PC-3 (cell line): ENCODE measurements around the gene ENAH. TPM values are rescaled to one million over a fixed set of nuclear protein-coding genes. Genes with fewer than 3 reads are reported as not detected.
A peak's percentile ranks its signal among the peaks of the same experiment; 100 is the strongest.

Source experiments
- ATAC-seq: fragments of 200-7000 bp; cut with Tn5 transposase; 2 replicates; pipeline ENCODE4 v1.9.1; 2020; ENCODE audit warnings: mild to moderate bottlenecking, moderate library complexity
- BruUV-seq: library from RNA; stranded (reverse); fragments of 400-500 nt; replicated peaks from 2 replicates; lab custom pipeline; 2021; lab: Mats Ljungman, UMichigan
- CTCF ChIA-PET: fragments of 300-600 bp; sonication (Branson Sonifier 250); formaldehyde crosslinking; loops from one replicate; lab custom pipeline; 2022; ENCODE audit warnings: antibody characterized with exemption; lab: Charles Lee
- POLR2A ChIA-PET: fragments of 300-600 bp; sonication (Branson Sonifier 250); formaldehyde crosslinking; loops from one replicate; lab custom pipeline; 2022; ENCODE audit warnings: antibody characterized with exemption; ENCODE audit not compliant: unreplicated experiment; lab: Charles Lee
- DNase-seq: peaks from one replicate; pipeline ENCODE4 v3.0.0-alpha.2; 2015
- H2AFZ ChIP-seq: fragments of 300-600 bp; sonication (generic); 2 replicates; pipeline ENCODE4 v1.6.0; 2016; ENCODE audit warnings: antibody characterized with exemption, low read length
- H3F3A ChIP-seq: fragments of 300-600 bp; sonication (generic); one replicate; pipeline ENCODE4 v1.6.0; 2017; ENCODE audit warnings: antibody characterized with exemption, low read length, control low read depth, mild to moderate bottlenecking; ENCODE audit not compliant: unreplicated experiment
- H3K27ac ChIP-seq: fragments of 300-600 bp; sonication (generic); 2 replicates; pipeline ENCODE4 v1.5.1; 2016; ENCODE audit warnings: mild to moderate bottlenecking, low read length
- H3K27me3 ChIP-seq: fragments of 300-600 bp; sonication (generic); 2 replicates; pipeline ENCODE4 v1.6.1; 2016; ENCODE audit warnings: low read length, mixed read lengths
- H3K36me3 ChIP-seq: fragments of 300-600 bp; sonication (generic); 2 replicates; pipeline ENCODE4 v1.6.1; 2016; ENCODE audit warnings: low read depth, mixed run types, low read length, mixed read lengths
- H3K4me1 ChIP-seq: fragments of 300-600 bp; sonication (generic); 2 replicates; pipeline ENCODE4 v1.5.1; 2016; ENCODE audit warnings: low read length; ENCODE audit not compliant: insufficient read depth
- H3K4me2 ChIP-seq: fragments of 300-600 bp; sonication (generic); 2 replicates; pipeline ENCODE4 v1.6.0; 2016; ENCODE audit warnings: low read length
- H3K4me3 ChIP-seq: fragments of 300-600 bp; sonication (generic); 2 replicates; pipeline ENCODE4 v1.5.1; 2016; ENCODE audit warnings: mild to moderate bottlenecking, low read length, mixed read lengths
- H3K79me2 ChIP-seq: fragments of 300-600 bp; sonication (generic); 2 replicates; pipeline ENCODE4 v1.6.1; 2017; ENCODE audit warnings: low read length, mixed read lengths
- H3K9ac ChIP-seq: fragments of 300-600 bp; sonication (generic); 2 replicates; pipeline ENCODE4 v1.6.0; 2016; ENCODE audit warnings: mild to moderate bottlenecking, low read length
- H3K9me2 ChIP-seq: fragments of 300-600 bp; sonication (generic); replicated peaks from 2 replicates; pipeline ENCODE4 v1.6.1; 2016; ENCODE audit warnings: mixed run types, low read length, mixed read lengths
- H3K9me3 ChIP-seq: fragments of 300-600 bp; sonication (generic); 2 replicates; pipeline ENCODE4 v1.6.1; 2016; ENCODE audit warnings: low read length, mixed read lengths
- H4K20me1 ChIP-seq: fragments of 300-600 bp; sonication (generic); 2 replicates; pipeline ENCODE4 v1.6.1; 2016; ENCODE audit warnings: low read length, mixed read lengths
- CTCF ChIP-seq: fragments of 300-600 bp; sonication (generic); conservative IDR thresholded peaks from 2 replicates; pipeline ENCODE4 v1.5.1; 2017; ENCODE audit warnings: antibody characterized with exemption, low read depth, mild to moderate bottlenecking, low read length
- EZH2 ChIP-seq: fragments of 300-600 bp; sonication (generic); IDR thresholded peaks from one replicate; pipeline ENCODE4 v1.6.1; 2017; ENCODE audit warnings: antibody characterized with exemption, mild to moderate bottlenecking, low read length; ENCODE audit not compliant: unreplicated experiment
- EZH2phosphoT487 ChIP-seq: fragments of 300-600 bp; sonication (generic); IDR thresholded peaks from 2 replicates; pipeline ENCODE4 v1.6.1; 2018; ENCODE audit warnings: mild to moderate bottlenecking, antibody characterized with exemption, low read length, borderline replicate concordance
- intact Hi-C: fragments of 100-400 bp; cut with micrococcal nuclease; formaldehyde crosslinking; loops from 2 replicates; pipeline ENCODE4 v1.9.0; 2023
- total RNA-seq: library from RNA; depleted of rRNA; stranded (reverse); fragments of >200 nt; gene quantifications from 2 replicates; pipeline ENCODE4 v1.2.3, GENCODE V29; 2014

The ENAH gene
- total RNA-seq, 1 experiment from 2014 or later, result 96.6 TPM

DNA sequence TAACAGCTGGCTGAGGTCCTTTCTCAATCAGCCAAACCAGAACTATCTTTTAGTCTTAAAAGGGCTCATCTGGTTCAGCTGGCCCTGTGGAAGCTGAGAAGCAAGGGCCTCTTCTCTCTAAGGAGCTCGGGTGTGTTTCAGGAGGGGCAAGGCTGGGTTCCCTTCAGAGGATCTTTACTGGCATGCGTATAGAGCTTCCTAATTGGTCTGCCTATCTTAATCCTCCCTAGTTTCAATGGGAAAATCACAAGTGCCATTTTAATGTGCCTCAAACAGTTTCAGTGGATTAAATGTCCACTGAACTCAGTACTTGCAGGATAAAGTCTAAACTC, 143.6 kb downstream of the ENAH start:
- ATAC-seq (no peak), DNase-seq (no peak)
- ChIA-PET CTCF (no interaction called here), POLR2A (interaction anchor here (0.6 kb wide), 1 partner anchor 227 kb away, joined by 3 read pairs; no protein-coding TSS in a partner anchor)
- Histone ChIP-seq H3K4me3 (no peak overlapping the region), H3F3A (peaks cover 6% of the 10 kb centered on the region), H3K9me3 (no peaks in the 10 kb centered on the region), H3K36me3 (peaks cover 28% of the 10 kb centered on the region), H3K79me2 (no peaks in the 10 kb centered on the region), H4K20me1 (no peaks in the 10 kb centered on the region), H3K27ac (peak overlapping the region; percentile 89), H3K4me1 (peaks cover 29% of the 10 kb centered on the region), H3K4me2 (peak overlapping the region; percentile 45), H3K9ac (peak overlapping the region; percentile 60), H3K27me3 (no peaks in the 10 kb centered on the region), H2AFZ (no peak overlapping the region), H3K9me2 (no peaks in the 10 kb centered on the region)
- no TSS peak for BruUV-seq
- intact Hi-C loops, result loop anchor here (2.0 kb wide), 1 partner anchor 23 kb away; no protein-coding TSS in a partner anchor
- TF ChIP-seq EZH2, result no peak

DNA sequence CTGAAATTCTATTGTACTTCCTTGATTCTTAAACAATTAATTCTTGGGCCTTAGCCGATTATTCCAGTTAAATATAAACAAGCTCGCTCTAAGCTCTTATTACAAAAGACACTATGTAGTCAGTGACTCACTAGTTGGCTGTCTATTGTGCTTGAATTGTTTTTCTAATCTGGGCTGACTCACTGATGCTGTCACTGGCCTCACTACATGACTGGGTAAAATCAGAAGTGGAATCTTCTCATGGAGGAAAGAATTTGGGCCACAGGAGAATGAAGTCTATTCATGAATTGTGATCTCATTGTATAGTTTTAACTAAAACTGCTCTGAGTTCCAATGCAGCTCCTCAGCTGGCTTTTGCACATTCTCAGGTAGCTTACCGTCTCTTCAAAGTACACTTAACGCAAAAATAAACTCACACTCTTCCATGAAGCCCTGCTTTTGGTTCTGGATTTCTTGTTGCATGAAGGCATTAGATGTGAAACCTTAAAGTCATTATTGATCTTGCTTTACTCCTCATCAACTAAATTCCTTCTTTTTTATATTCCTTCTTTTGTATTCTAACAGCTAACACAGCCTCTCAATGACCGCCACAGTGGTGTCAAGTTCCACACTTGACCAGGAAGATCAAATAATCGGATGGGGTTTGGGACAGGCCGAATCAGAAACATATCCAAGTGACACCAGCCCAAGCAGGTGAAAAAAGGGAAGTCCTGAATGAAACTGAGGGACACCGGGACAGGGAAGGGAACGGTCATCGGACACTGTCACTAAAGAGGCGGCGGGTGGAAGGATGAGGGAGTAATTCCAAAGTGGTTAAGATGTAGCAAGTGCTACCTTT, 144.2 kb downstream of the ENAH start:
- H4K20me1 ChIP-seq, result no peaks in the 10 kb centered on the region
- ChIA-PET CTCF (interaction anchor here (0.5 to 1.0 kb wide), 3 partner anchors 9 to 264 kb away, joined by 3 read pairs; no protein-coding TSS in a partner anchor), POLR2A (interaction anchor here (0.6 kb wide), 1 partner anchor 228 kb away, joined by 3 read pairs; no protein-coding TSS in a partner anchor)
- no peaks in the 10 kb centered on the region for H3K9me2 ChIP-seq
- H3K4me2 ChIP-seq, result peak overlapping the region; percentile 45
- TF ChIP-seq EZH2phosphoT487, result no peak
- no peak for TF ChIP-seq EZH2
- no peak for TF ChIP-seq CTCF
- DNase-seq, result peak; percentile 98
- no peak overlapping the region for H3K4me3 ChIP-seq
- H3K27me3 ChIP-seq, result no peaks in the 10 kb centered on the region
- H3K4me1 ChIP-seq, result peaks cover 26% of the 10 kb centered on the region
- H3K27ac ChIP-seq, result peak overlapping the region; percentile 89
- peaks cover 27% of the 10 kb centered on the region for H3K36me3 ChIP-seq
- peak overlapping the region; percentile 60 for H3K9ac ChIP-seq
- peak; percentile 95 for ATAC-seq
- peaks cover 6% of the 10 kb centered on the region for H3F3A ChIP-seq
- no peaks in the 10 kb centered on the region for H3K9me3 ChIP-seq
- BruUV-seq, result no TSS peak
- no peak overlapping the region for H2AFZ ChIP-seq
- H3K79me2 ChIP-seq, result no peaks in the 10 kb centered on the region
- intact Hi-C loops, result loop anchor here (1.0 to 2.0 kb wide), 2 partner anchors 24 to 264 kb away; no protein-coding TSS in a partner anchor

DNA sequence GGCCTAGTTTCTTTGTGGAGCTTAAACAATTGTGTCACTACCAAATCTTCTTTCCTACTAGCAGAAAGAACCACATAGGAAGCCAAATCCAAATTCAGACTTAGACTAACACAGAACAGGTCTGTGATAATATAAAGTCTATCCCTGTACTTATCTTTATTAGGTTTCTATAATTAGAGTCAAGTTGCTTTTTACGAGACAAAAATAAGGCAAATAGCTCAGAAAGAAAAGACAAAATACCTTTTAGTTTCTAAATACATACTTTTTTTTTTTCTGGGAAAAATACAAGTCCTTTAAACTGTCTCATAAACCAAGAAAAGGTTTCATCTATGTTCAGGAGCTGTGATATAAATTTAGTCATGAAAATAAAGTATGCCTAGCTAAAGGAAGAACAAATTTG, 146.2 kb downstream of the ENAH start:
- H3K9me3 ChIP-seq, result no peaks in the 10 kb centered on the region
- CTCF ChIA-PET, result interaction anchor here (0.7 kb wide), 1 partner anchor 189 kb away, joined by 5 read pairs; no protein-coding TSS in a partner anchor
- ATAC-seq (no peak), DNase-seq (no peak)
- no TSS peak for BruUV-seq
- H3K9ac ChIP-seq, result no peak overlapping the region
- H3K9me2 ChIP-seq, result no peaks in the 10 kb centered on the region
- no peak for TF ChIP-seq CTCF
- no peak for TF ChIP-seq EZH2phosphoT487
- no peak for TF ChIP-seq EZH2
- H4K20me1 ChIP-seq, result no peaks in the 10 kb centered on the region
- H3K27ac ChIP-seq, result no peak overlapping the region
- intact Hi-C loops, result no loop called here
- H3K36me3 ChIP-seq, result peaks cover 21% of the 10 kb centered on the region
- H3K4me1 ChIP-seq, result peaks cover 26% of the 10 kb centered on the region
- H3K4me2 ChIP-seq, result no peak overlapping the region
- no peaks in the 10 kb centered on the region for H3K27me3 ChIP-seq
- H3K4me3 ChIP-seq, result no peak overlapping the region
- peaks cover 6% of the 10 kb centered on the region for H3F3A ChIP-seq
- H2AFZ ChIP-seq, result no peak overlapping the region
- no peaks in the 10 kb centered on the region for H3K79me2 ChIP-seq
- POLR2A ChIA-PET, result interaction anchor here (0.6 kb wide), 1 partner anchor 66 kb away, joined by 3 read pairs; no protein-coding TSS in a partner anchor
